ENCODE measurements around the gene DAGLA. TPM values are rescaled to one million over a fixed set of nuclear protein-coding genes. Genes with fewer than 3 reads are reported as not detected.
A peak's percentile ranks its signal among the peaks of the same experiment; 100 is the strongest.

Gene DAGLA
- total RNA-seq, 4 donors from 2014 or later = 1.7 to 6.9 (median 2.9) TPM

GRCh38 chr11:61775606-61776554 is 95.7 kb downstream of the DAGLA start:
- intact Hi-C loops (cut with DNase I) = no loop called here
- TF ChIP-seq POLR2A (IDR thresholded peaks at IDR 0.05) = no peak
- TF ChIP-seq CTCF (IDR thresholded peaks at IDR 0.05) = no peak
- Histone ChIP-seq H3K27me3 (no peaks in the 10 kb centered on the region), H3K36me3 (no peaks in the 10 kb centered on the region), H3K27ac (no peak overlapping the region), H3K4me3 (no peak overlapping the region), H3K4me1 (peaks cover 9 to 14% (median 9%) of the 10 kb centered on the region in 3 donors), H3K9me3 (no peaks in the 10 kb centered on the region)
- 57 to 85% methylated on average over 5 to 9 of the region's 20 CpGs for WGBS, 2 donors
- no peak for DNase-seq

- DNase-seq = no peak
- H3K36me3 ChIP-seq = no peaks in the 10 kb centered on the region
- H3K9me3 ChIP-seq = no peaks in the 10 kb centered on the region
- no peaks in the 10 kb centered on the region for H3K27me3 ChIP-seq
- peaks cover 9 to 14% (median 9%) of the 10 kb centered on the region in 3 donors for H3K4me1 ChIP-seq
- H3K27ac ChIP-seq = no peak overlapping the region
- H3K4me3 ChIP-seq = no peak overlapping the region
- TF ChIP-seq CTCF (IDR thresholded peaks at IDR 0.05) (peak in 5 of 6 experiments; percentile 47 to 77 (median 51)), POLR2A (IDR thresholded peaks at IDR 0.05) (no peak)
- 40 to 67% methylated on average over 2 of the region's 9 CpGs for WGBS, 2 donors
- intact Hi-C loops (cut with DNase I) = no loop called here
Observed at GRCh38 chr11:61776561-61777075, 96.4 kb downstream of the DAGLA start.

- Histone ChIP-seq H3K4me3 (peak overlapping the region in 3 of 4 donors; percentile 21 to 53 (median 30)), H3K27me3 (no peaks in the 10 kb centered on the region), H3K27ac (no peak overlapping the region), H3K36me3 (peaks cover 0 to 3% (median 0%) of the 10 kb centered on the region in 3 donors), H3K9me3 (no peaks in the 10 kb centered on the region), H3K4me1 (peaks cover 9 to 14% (median 9%) of the 10 kb centered on the region in 3 donors)
- no peak for TF ChIP-seq CTCF (IDR thresholded peaks at IDR 0.05)
- no peak for TF ChIP-seq POLR2A (IDR thresholded peaks at IDR 0.05)
- intact Hi-C loops (cut with DNase I) = no loop called here
- DNase-seq = no peak
- WGBS, 2 donors = 72 to 82% methylated on average over 10 to 18 of the region's 67 CpGs
Observed at GRCh38 chr11:61777234-61778090, 97.3 kb downstream of the DAGLA start.

GRCh38 chr11:61778357-61778886 is 98.2 kb downstream of the DAGLA start:
- no peak for TF ChIP-seq POLR2A (IDR thresholded peaks at IDR 0.05)
- TF ChIP-seq CTCF (IDR thresholded peaks at IDR 0.05) = no peak
- Histone ChIP-seq H3K27me3 (no peaks in the 10 kb centered on the region), H3K4me1 (peaks cover 9 to 14% (median 9%) of the 10 kb centered on the region in 3 donors), H3K27ac (no peak overlapping the region), H3K9me3 (no peaks in the 10 kb centered on the region), H3K36me3 (peaks cover 0 to 13% (median 0%) of the 10 kb centered on the region in 3 donors), H3K4me3 (no peak overlapping the region)
- DNase-seq = no peak
- intact Hi-C loops (cut with DNase I) = no loop called here
- 92% methylated on average over 8 of the region's 11 CpGs; no CpG with 5 or more reads in 1 of the 2 donors for WGBS, 2 donors
